Transverse colon (tissue), 4 donors: ENCODE results near the gene ALOX15.
"Not testable (repeated sequence)": the region's sequence is repeated elsewhere in the genome, so short reads cannot be mapped to it uniquely, and the experiment has no call there.

Source experiments
- EP300 ChIP-seq: sonication (generic); formaldehyde crosslinking; IDR thresholded peaks from one replicate; pipeline ENCODE4 v1.6.1; 2017; ENCODE audit warnings: antibody characterized with exemption, low read depth
- POLR2A ChIP-seq: fragments of 450-650 bp; IDR thresholded peaks from one replicate; pipeline ENCODE4 v1.6.1; 2016; ENCODE audit warnings: antibody characterized with exemption, mild to moderate bottlenecking, moderate library complexity
- POLR2AphosphoS5 ChIP-seq, 3 donors: sonication (generic); formaldehyde crosslinking; IDR thresholded peaks; one replicate each; pipeline ENCODE4 v1.6.1; 2016; ENCODE audit warnings: antibody characterized with exemption in 3 of 3
- TF ChIP-seq, protein P1 (sequence below), 5 experiments: fragments of 200-600 bp in 3 of 5; fragments of 450-650 bp in 2 of 5; sonication (generic) in 3 of 5; IDR thresholded peaks; 1 replicate in 2 of 5; 2 replicates in 3 of 5; pipeline ENCODE4 v1.5.1; 2016 to 2017; ENCODE audit warnings: antibody characterized with exemption in 5 of 5, inconsistent platforms in 3 of 5, mild to moderate bottlenecking in 2 of 5, moderate library complexity in 1 of 5

GRCh38 chr17:4590042-4590441 is 51.4 kb downstream of the ALOX15 start:
- not testable (repeated sequence) for TF ChIP-seq POLR2AphosphoS5 (IDR thresholded peaks at IDR 0.05); POLR2A; EP300
- TF ChIP-seq, protein P1, sequence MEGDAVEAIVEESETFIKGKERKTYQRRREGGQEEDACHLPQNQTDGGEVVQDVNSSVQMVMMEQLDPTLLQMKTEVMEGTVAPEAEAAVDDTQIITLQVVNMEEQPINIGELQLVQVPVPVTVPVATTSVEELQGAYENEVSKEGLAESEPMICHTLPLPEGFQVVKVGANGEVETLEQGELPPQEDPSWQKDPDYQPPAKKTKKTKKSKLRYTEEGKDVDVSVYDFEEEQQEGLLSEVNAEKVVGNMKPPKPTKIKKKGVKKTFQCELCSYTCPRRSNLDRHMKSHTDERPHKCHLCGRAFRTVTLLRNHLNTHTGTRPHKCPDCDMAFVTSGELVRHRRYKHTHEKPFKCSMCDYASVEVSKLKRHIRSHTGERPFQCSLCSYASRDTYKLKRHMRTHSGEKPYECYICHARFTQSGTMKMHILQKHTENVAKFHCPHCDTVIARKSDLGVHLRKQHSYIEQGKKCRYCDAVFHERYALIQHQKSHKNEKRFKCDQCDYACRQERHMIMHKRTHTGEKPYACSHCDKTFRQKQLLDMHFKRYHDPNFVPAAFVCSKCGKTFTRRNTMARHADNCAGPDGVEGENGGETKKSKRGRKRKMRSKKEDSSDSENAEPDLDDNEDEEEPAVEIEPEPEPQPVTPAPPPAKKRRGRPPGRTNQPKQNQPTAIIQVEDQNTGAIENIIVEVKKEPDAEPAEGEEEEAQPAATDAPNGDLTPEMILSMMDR (IDR thresholded peaks at IDR 0.05) = not testable (repeated sequence)
